Thyroid gland (tissue), 4 donors: ENCODE measurements around the gene OR8B8.

ENCODE experiments used
- POLR2A ChIP-seq, 2 donors: fragments of 450-650 bp; IDR thresholded peaks; one replicate each; pipeline ENCODE4 v1.6.1; 2017; ENCODE audit warnings: antibody characterized with exemption in 2 of 2, mild to moderate bottlenecking in 2 of 2, moderate library complexity in 1 of 2
- TF ChIP-seq, protein P1 (sequence below), 6 experiments: fragments of 200-600 bp in 3 of 6; fragments of 450-650 bp in 3 of 6; sonication (generic) in 3 of 6; IDR thresholded peaks; one replicate each; pipeline ENCODE4 v1.5.1; 2016 to 2019; ENCODE audit warnings: antibody characterized with exemption in 6 of 6, mild to moderate bottlenecking in 2 of 6, inconsistent platforms in 1 of 6, moderate library complexity in 1 of 6

DNA sequence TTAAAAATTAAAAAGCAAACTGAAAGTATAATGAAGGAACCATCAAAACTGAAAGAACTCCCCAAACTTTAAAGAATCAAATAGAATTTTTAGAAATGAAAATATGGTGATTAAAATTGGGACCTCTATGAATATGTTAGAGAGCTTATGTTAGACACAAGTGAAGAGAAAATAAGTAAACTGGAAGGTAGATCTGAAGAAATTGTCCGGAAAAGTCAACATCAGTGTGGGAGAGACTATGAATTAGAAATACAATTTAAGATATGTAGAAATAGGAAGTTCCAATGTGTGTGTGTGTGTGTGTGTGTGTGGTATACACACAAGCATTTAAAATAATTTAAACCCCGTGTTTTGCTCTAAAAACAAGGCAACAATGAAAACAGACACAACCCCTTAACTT is 15.9 kb downstream of the OR8B8 start:
- TF ChIP-seq POLR2A (IDR thresholded peaks at IDR 0.05), result no peak
- TF ChIP-seq, protein P1, sequence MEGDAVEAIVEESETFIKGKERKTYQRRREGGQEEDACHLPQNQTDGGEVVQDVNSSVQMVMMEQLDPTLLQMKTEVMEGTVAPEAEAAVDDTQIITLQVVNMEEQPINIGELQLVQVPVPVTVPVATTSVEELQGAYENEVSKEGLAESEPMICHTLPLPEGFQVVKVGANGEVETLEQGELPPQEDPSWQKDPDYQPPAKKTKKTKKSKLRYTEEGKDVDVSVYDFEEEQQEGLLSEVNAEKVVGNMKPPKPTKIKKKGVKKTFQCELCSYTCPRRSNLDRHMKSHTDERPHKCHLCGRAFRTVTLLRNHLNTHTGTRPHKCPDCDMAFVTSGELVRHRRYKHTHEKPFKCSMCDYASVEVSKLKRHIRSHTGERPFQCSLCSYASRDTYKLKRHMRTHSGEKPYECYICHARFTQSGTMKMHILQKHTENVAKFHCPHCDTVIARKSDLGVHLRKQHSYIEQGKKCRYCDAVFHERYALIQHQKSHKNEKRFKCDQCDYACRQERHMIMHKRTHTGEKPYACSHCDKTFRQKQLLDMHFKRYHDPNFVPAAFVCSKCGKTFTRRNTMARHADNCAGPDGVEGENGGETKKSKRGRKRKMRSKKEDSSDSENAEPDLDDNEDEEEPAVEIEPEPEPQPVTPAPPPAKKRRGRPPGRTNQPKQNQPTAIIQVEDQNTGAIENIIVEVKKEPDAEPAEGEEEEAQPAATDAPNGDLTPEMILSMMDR (IDR thresholded peaks at IDR 0.05), result no peak
